ENCODE measurements around the gene PKMYT1. TPM values are rescaled to one million over a fixed set of nuclear protein-coding genes. Genes with fewer than 3 reads are reported as not detected.

The PKMYT1 gene
- polyA plus RNA-seq, 1 of the 3 experiments (the other 2 are of a cell fraction), result 8.5 TPM

GRCh38 chr16:2942045-2942444 is 38.2 kb downstream of the PKMYT1 start:
- CTCF ChIA-PET, result interaction anchor here (0.6 to 4.7 kb wide), 5 partner anchors 15 to 28 kb away, joined by 3 to 21 read pairs (median 4); no protein-coding TSS in a partner anchor

More at GRCh38 chr16:2942045-2942444, 38.2 kb downstream of the PKMYT1 start:
- Histone ChIP-seq H3K27ac (ENCODE audit: low read depth in 2 of 2, low read length in 1 of 2) (no peak overlapping the region), H4K20me1 (ENCODE audit: insufficient read depth) (no peaks in the 10 kb centered on the region), H3K4me1 (ENCODE audit: control insufficient read depth in 1 of 2, insufficient read depth in 2 of 2, low read depth in 1 of 2, low read length in 1 of 2) (no peaks in the 10 kb centered on the region), H3K27me3 (ENCODE audit: insufficient read depth) (no peaks in the 10 kb centered on the region), H3K4me2 (no peak overlapping the region), H3F3A (replicated peaks; ENCODE audit: insufficient read depth) (no peaks in the 10 kb centered on the region), H2AFZ (ENCODE audit: low read depth) (no peak overlapping the region), H3K36me3 (replicated peaks in 1 of 2; ENCODE audit: control insufficient read depth in 1 of 2, insufficient read depth in 2 of 2, low read length in 1 of 2) (peaks cover 25 to 33% of the 10 kb centered on the region in 2 experiments), H3K9me3 (no peaks in the 10 kb centered on the region), H3K79me2 (ENCODE audit: insufficient read depth) (no peaks in the 10 kb centered on the region), H3K9me2 (no peaks in the 10 kb centered on the region), H3K4me3 (ENCODE audit: low read depth in 2 of 2, low read length in 1 of 2) (no peak overlapping the region), H3K9ac (no peak overlapping the region)
- no peak for TF ChIP-seq RFX5 (IDR thresholded peaks at IDR 0.05; ENCODE audit: low read length)
- TF ChIP-seq JUND (IDR thresholded peaks at IDR 0.05), result no peak
- no peak for TF ChIP-seq POLR2AphosphoS5 (IDR thresholded peaks at IDR 0.05; ENCODE audit: low read depth, low read length)
- TF ChIP-seq, protein P1, sequence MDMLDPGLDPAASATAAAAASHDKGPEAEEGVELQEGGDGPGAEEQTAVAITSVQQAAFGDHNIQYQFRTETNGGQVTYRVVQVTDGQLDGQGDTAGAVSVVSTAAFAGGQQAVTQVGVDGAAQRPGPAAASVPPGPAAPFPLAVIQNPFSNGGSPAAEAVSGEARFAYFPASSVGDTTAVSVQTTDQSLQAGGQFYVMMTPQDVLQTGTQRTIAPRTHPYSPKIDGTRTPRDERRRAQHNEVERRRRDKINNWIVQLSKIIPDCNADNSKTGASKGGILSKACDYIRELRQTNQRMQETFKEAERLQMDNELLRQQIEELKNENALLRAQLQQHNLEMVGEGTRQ (IDR thresholded peaks at IDR 0.05; ENCODE audit: borderline replicate concordance, low read depth, low read length), result no peak
- TF ChIP-seq TAF1 (IDR thresholded peaks at IDR 0.05; ENCODE audit: borderline replicate concordance, low read depth, low read length), result no peak
- TF ChIP-seq YY1 (IDR thresholded peaks at IDR 0.05; ENCODE audit: low read depth), result no peak
- TF ChIP-seq NFIC (IDR thresholded peaks at IDR 0.05; ENCODE audit: borderline replicate concordance), result no peak
- TF ChIP-seq FOSL2 (IDR thresholded peaks at IDR 0.05; ENCODE audit: borderline replicate concordance, low read depth), result no peak
- TF ChIP-seq EP300 (IDR thresholded peaks at IDR 0.05; ENCODE audit: borderline replicate concordance in 1 of 2, low read depth in 1 of 2, low read length in 1 of 2), result no peak
- TF ChIP-seq SMC3 (IDR thresholded peaks at IDR 0.05; ENCODE audit: low read depth, low read length), result no peak
- TF ChIP-seq USF1 (IDR thresholded peaks at IDR 0.05; ENCODE audit: borderline replicate concordance, low read depth), result no peak
- TF ChIP-seq ZBTB33 (IDR thresholded peaks at IDR 0.05; ENCODE audit: borderline replicate concordance, low read depth), result no peak
- TF ChIP-seq GABPA (IDR thresholded peaks at IDR 0.05; ENCODE audit: low read depth), result no peak
- TF ChIP-seq, protein P2, sequence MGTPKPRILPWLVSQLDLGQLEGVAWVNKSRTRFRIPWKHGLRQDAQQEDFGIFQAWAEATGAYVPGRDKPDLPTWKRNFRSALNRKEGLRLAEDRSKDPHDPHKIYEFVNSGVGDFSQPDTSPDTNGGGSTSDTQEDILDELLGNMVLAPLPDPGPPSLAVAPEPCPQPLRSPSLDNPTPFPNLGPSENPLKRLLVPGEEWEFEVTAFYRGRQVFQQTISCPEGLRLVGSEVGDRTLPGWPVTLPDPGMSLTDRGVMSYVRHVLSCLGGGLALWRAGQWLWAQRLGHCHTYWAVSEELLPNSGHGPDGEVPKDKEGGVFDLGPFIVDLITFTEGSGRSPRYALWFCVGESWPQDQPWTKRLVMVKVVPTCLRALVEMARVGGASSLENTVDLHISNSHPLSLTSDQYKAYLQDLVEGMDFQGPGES (IDR thresholded peaks at IDR 0.05; ENCODE audit: low read depth, low read length), result no peak
- no peak for TF ChIP-seq TCF12 (IDR thresholded peaks at IDR 0.05)
- POLR2A ChIA-PET, result no interaction called here
- DNase-seq, result no peak
- WGBS (ENCODE audit: low lambda C conversion rate), result 95% methylated on average over 4 of the region's 4 CpGs

Data from SK-N-SH (cell line).